HG02678 (cell line): ENCODE measurements around the gene SLC39A11.
"Not testable (repeated sequence)": the region's sequence is repeated elsewhere in the genome, so short reads cannot be mapped to it uniquely, and the experiment has no call there.

ENCODE experiments used
- ATAC-seq: cut with Tn5 transposase; IDR thresholded peaks from one replicate; pipeline ENCODE4 v1.9.1; 2021; ENCODE audit warnings: mild to moderate bottlenecking, moderate library complexity; ENCODE audit not compliant: unreplicated experiment

The SLC39A11 gene

DNA sequence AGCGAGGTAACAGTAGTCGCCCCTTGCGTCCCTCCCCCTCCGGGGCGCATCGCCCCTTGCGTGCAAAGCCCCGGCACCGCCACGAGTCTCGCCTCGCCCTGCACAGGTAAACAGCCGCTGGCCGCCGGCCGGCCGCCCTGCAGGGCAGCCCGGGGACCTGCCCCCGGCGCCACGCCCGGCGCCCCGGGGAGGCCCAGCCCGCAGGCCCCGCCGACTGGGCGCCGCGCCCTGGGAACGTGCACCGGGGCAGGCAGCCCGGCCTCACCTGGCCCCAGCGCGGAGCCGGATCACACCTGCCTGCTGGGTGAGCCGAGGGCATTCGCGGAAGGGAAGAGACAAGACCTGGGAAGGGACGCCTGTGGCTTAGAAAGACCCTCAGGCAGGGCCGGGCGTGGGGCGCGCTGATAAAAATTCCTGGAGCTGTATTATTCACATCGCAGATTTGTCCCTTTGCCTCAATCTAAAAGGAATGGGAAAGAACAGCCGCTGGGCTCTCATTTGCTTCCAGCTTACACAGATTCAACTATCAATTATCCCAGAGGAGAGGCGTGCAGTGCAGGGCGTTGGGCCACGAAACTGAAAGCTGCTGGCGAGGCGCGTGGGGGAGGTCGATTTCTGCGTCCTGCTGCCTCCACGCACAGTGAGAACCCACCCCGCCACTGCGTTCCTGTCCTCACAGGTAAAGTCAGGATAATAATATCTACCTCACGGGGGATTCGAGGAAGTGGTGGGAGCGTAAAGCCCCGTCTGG, 451.9 kb downstream of the SLC39A11 start:
- no peak for ATAC-seq

DNA sequence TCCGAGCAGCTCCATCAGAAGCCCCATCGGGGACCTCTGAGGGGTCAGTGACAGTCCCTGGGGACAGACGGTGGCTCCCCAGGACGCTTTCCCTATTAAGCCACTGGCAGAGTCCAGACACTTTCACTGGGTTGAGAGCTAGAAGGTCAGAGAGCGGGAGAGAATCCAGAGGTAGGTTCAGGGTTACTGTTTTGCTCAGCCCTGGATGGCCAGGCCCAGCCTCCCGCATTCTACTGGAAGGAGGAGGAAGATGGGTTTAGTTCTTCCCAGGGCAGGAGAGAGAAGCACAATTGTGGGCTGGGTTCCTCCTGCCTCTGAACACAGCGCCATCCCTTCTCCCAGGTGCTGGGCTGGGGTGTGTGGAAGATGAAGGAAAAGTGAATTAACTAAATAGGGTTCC, 452.8 kb downstream of the SLC39A11 start:
- no peak for ATAC-seq

DNA sequence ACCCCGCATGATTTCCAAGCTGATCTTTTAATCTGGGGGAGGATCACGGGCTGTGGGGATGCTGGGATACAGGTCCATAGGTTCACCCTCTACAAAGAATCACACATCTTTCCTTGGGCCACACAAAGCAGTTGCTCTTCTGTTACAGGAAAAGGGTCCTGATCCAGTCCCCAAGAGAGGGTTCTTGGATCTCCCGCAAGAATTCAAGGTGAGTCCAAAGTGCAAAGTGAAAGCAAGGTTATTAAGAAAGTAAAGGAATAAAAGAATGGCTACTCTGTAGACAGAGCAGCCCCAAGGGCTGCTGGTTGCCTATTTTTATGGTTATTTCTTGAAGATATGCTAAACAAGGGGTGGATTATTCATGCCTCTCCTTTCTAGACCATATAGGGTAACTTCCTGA, 453.6 kb downstream of the SLC39A11 start:
- not testable (repeated sequence) for ATAC-seq

DNA sequence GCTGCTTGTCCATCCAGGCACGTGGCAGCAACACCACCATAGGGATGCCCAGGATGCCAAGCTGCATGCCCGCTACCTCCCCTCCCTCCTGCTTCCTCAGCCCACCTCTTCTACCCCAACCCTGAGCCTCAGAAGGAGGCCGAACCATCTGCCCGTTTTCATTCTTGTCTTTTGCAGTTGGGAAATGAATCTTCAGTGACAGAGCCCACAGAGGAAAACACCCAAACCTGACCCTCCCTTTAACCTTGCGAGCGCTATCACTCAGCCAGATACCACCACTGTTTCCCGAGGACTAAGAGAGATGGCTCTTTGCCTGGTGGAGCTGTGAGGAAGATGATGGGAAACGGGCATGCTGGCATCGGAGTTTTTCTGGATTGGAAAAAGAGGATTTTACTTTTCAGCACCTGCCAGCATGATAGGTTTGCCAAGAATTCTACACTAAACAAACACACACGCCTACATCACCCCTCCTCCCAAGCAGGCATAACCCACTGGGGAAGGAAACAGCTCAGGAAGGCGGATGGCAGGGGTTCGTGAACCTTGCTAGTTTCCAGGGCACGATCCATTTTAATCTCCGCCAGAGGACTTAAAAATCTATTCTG, 457.4 kb downstream of the SLC39A11 start:
- no peak for ATAC-seq

DNA sequence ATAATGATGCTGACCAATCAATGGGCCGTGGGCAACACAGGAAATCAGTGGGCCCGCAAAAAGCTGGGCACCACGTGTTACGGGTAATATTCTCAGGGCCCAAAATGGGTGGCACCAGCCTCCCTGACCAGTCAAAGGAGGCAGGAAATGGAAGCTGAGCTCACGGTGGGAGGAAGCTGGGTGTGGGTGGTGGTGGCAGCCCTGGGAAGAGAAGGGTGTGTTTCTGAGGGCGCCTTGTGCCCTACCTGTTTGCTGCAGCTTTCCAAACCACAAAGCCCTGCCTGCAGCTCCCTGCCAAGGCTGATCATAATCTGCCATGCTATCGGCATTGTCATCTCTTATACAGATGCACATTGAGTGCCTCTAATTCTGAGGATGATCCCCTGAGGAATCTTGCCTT, 457.9 kb downstream of the SLC39A11 start:
- ATAC-seq: no peak

DNA sequence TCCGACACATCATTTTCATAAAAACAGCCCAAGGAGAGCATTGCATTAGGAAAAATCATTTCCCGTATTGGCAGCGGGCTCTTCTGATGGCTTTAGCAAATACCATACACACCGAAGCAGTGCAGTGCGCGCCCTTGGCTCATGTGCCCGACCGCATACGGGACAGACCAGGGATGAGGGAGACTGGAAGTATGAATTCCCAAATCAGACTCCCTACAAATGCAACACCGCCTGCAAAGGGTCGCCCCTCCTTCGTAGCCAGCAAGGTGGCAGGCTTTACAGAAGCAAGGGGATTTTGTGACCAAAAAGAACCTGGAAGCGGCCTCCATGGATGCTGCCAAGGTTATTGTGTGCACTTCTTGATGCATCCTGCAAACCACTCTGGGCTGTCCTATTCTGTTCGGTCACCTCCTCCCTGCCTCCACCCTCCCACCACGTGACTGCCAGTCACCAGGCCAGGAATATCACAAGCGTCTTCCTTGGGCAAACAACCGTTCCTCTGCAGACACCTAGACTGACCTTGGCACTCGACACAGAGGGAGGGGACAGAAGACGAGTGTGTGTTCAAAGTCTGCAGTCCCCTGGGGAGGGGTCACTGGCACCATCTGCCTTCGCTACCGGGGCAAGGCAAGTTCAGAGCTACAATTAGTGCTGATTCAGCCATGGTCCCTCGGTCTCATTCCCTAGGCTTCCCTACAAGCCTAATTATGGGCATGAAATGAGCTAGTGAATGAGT, 460.4 kb downstream of the SLC39A11 start:
- no peak for ATAC-seq

DNA sequence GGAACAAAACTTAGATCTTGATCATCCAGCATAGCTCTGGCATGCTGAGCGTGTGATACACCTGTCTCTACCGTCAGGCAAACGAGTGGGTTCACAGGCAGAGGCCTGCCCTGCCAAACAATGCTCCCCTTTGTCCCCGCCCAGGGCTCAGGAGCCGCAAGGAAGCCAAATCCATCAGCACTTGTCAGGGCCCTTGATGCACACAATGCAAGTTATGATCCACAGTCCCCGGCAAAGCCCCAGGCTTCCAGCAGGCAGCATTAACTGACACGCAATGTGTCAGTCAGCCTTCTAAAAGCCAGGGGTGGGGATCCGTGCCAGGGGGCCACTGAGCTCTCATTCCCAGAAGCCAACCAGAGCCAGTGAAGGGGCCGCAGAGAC, 460.9 kb downstream of the SLC39A11 start:
- ATAC-seq: no peak

DNA sequence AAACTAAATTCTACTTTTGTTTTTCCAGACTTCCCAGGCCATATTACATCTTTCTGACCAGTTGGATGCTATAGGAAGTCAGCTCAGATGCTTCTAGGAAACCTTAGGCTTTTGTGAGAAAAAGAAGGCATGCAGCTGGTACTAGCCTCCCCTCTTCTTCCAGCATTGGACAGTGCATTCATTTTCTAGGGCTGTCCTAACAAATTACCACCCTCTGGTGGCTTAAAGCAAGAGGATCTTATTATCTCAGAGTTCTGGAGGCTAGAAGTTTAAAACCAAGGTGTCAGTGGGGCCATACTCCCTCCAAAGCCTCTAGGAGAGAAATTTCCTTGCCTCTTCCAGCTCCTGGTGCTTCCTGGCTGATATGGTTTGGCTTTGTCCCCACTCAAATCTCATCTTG, 467.8 kb downstream of the SLC39A11 start:
- no peak for ATAC-seq

DNA sequence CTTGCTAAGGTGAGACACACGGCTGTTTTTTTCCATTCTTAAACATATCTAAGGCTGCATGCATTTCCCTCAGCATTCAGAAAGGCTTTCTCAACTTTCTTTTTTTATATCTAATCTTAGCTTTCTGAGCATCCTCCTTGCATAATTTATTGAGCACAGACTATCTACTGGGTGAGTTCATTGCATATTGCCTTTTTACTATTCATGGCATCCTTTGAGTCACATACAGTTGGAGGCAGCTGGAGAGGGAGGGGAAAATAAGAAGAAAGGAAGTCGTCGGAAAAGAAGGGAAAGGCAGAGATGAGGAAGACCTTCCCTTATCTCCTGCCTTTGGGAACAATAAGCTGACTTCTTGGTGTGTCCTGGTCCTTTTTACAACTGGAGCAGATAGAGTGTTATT, 468.3 kb downstream of the SLC39A11 start:
- ATAC-seq: no peak

DNA sequence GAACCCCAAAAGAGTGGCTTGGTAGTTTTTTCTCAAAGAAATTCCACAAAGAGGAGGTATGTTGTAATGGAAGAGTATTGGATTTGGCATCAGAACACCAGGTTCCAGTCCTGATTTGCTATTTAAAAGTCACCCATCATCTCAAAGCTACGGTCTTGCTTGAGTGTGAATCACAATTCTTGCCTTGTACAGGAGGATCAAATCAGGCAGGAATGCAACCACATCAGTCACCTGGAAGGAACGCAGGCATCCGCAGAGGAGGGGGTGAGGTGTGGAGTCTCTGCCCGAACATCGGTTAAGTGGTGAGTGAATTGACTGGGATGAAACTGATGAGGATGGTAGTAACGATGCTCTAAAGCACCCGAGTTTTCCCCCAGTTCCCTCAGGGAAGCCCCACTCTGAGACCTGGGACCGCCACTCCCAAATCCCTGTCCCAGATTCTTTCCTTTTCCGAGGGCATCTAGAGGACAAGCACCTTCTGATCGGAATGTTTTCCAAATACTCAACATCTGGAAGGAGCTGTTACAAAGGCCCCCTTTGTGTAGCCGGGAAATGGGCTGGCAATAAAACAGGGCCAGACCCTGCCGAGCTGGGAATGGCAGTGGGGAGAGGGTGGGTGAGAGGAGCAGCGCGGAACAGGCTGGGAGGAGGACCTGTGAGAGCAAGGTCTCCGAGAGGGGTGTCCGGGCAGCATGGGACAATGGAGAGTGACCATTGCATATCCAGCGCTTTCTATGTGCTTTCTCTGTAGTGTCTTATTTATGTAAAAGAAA, 469.6 kb downstream of the SLC39A11 start:
- ATAC-seq: no peak

DNA sequence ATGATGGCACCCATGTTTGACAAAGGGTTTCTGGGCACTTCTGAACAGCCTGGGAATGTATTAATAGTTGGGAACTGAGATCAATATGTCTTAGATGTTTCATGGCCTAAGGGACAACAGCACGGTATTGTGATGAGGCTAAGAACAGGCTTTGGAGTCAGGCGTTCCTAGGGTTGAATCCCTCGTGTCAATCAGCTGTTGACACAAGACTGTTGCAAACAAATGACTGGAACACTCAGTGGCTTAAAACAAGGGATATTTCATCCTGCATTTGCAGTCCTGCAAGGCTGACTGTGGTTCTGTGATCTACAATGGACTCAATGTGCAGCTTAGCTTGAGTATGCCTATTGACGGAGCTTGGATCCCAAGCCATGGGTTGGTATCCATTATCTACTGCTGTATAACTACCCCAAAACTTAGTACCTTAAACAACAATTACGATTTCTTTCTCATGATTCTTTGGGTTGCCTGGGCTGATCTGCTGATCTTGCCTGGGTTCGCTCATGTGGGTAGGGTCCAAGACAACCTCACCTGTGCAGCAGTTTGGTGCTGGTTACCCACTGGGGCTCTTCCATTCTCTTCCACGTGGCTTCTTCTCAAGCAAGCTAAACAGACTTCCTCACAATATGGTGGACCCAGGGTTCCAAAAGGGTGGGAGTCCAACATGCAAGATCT, 472.4 kb downstream of the SLC39A11 start:
- no peak for ATAC-seq

DNA sequence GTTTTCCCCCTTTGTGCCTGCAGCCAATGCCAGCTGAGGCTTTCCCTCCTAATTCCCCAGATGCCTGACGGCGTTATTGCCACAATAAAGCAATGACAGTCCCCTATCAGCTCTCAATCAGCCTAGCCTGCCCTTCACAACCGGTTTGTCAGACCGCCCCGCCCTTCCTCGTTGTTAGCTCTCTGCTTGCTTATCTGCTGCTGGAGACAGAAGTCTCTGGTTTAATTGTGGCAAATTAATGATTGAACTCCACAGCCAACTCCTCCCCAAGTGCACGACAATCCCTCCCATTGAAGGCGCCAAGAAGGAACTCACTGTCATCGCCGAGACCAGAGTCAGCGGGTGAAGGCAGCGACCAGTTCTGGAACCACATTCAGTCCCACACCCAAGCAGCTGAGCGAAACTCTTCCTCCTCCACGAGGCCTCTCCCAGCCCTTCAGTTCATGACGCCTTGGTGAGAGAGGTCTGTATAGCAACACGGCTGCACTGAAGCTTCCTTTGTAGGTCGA, 474.4 kb downstream of the SLC39A11 start:
- ATAC-seq: peak; percentile 68

DNA sequence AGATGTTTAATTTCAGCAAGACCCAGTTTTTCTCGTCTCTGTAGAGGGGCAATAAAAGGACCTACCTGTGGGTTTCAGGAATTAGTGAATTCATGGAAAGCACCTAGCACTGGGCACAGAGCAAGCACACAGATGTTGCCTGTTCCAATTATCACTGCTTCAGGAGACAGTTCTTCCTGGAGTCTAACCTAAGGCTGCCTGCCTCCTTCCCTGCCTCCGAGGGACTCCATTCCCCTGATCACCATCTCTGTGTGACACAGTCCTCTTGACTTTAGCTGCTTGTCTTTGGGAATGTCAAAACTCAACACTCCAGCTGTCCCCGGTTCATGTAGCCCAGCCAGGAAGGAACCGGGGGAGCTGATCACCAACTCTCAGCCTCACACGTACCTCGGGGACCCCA, 474.9 kb downstream of the SLC39A11 start:
- no peak for ATAC-seq

DNA sequence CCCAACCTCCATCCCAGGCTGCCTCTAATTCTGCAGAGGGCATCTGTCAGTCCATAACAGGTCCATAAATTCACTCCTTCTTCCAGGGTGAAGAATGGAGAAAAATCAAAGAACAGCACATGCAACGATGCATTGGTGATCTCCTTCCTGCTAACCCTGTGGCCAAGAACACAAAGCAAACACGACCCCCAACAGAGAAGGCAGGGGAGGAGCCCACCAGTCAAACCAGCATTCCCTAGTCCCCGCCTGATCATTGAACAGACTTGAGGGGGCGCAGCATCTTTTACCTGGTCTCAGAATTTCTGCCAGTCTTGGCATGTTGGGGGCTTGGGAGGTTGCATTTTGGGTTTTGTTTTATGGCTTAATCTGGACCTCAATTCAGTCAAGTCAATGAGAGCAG, 476.0 kb downstream of the SLC39A11 start:
- ATAC-seq: no peak

DNA sequence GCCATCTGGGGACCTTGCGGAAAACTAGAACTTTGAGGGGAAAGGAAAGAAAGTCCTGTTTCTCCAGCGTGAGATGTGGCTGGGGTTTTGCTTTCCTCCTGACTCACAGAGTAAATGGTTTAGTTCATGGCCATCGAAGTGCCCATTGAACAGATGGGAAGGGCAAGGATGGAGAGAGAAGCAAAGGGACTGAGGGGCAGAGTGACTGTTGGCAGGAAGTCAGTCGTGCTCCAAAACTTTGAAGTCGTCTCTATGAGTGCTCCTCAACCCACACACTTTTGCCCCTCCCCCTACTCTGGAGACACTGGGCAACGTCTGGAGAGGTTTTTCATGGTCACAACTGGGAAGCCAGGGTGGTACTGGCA, 476.9 kb downstream of the SLC39A11 start:
- no peak for ATAC-seq

DNA sequence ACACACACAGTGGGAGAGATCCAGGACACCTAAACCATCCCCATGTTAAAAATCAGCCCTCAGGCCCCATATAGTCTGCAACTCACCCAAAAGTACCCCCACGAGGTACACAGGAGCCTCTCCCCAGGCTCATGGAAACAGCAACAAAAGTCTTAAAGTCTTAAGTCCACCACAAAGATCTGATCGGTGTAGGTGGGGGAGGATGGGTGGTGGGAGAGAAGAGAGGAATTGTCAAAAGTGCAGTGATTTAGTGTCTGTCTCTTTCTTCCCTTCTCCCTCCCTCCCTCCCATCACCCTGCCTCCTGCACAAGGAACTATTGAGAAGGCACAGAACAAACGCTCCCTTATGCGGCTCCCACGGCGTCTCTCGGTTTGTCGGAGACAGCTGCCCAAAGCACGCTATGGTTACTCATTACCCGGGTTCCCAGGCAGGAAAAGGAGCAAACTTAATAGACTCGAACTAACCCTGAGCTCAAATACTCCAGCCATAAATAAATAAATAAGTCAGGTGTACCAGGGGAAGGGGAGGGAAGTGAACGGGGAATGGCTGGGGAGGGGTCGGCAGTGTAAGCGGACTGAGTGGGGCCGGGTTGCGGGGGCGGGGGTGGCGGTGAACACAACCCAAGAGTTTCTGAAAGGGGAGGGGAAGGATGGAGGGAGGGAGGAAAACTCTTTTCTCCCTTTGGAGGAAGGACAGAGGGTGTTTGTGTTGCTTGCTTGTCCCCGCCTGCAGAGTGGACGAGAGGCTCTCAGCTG, 477.4 kb downstream of the SLC39A11 start:
- peak; percentile 49 for ATAC-seq

DNA sequence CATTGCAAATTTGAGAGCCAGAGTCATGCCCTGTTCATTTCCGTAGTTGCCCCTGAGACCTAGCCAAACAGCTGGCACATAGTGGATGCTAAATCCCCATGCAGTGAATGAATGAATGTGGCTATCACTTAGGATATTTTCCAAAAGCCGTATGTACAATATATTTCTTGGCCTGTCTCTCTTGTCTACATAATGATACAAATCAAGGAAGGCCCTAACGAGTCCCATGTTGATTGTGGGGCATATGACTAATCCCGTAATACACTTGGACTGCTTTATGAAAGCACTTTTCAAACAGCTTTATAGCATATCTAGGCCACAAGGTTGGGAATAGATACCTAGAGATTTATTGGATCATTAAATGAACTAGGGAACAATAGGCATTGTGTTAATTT, 478.0 kb downstream of the SLC39A11 start:
- ATAC-seq: no peak

DNA sequence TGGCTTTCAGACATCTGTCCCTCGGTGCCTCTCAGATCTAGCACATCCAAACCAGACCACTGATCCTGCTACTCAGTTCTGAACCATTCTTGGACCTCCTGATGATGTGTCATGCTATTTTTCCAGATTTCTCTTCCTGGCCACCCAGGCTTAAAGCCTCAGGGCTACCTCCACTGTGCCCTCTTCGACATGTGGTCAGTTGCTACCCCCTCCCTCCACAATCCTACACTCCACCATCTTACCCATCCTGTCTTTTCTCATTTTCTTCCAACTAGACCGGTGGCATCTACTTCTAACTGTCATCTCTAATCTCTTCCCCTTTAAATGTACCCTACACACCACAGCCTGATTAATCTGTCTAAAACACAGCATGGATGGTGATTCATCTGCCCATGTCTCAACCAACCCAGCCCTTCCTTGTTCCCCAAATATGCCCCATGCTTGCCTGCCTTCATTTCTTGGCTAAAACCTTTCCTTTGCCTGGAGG, 478.6 kb downstream of the SLC39A11 start:
- ATAC-seq: no peak

DNA sequence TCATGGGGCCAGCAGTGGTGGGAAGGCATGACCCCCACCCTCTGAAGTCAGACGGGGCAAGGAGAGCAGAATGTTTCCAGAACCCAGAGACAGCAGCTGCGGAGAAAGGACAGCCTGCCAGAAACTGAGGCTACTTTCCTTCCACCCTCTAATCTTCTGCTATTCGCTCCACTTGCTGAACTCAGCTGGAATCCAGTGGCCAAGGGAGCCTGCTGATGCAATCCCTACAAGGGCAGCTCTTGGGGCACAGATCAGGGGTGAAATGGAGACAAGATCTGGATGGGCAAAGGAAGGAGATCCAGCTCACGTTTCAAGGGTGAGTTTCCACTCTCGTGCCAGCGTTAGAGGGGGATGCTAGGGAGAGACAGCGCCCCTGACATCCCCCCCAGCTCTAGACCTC, 479.1 kb downstream of the SLC39A11 start:
- no peak for ATAC-seq

DNA sequence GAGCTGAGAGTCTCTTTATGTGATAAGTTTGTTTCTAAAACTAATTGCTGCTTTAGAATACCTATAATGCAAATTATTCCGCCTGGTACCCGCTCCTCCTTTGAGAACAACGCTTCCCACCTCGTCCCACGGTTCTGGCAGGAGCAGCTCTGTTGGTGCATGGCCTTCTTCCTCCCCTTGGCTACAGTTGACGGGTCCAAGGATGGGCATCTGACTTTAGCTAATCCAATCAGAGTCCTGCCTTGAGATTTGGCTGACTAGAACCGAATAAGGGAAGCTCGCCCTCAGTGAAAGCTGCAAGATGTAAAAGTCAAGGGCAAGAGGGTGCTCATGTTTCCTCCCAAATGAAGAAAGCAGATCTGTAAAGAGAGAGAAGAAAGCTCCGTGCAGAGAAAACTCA, 481.3 kb downstream of the SLC39A11 start:
- no peak for ATAC-seq
